ENCODE measurements around the gene DBH.

Gene DBH

DNA sequence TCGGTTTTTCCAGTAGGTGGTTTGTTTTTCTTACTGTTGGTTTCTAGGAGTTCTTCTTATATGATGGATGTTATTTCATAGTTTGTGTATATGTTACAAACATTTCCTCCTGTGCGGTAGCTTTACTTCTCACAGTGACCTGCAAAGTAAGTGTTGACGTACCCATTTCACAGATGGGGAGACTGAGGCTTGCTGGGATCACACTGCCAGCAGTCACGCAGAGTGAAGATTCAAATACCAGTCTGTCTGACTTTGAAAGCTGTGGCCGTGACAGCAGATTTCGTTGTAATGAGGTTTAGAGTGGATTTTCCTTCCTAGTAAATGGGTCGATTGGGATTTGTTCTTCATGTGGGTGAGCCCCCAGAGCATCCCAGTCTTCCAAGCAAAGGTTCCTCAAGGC lies 13.0 kb downstream of the DBH start:
- no peak overlapping the region for H2AFZ ChIP-seq (ENCODE audit: low read depth, low read length)
- no peak overlapping the region for H3K4me3 ChIP-seq (ENCODE audit: low read depth in 1 of 2, low read length in 2 of 2)
- H4K20me1 ChIP-seq (ENCODE audit: insufficient read depth, low read length), result no peaks in the 10 kb centered on the region
- no peaks in the 10 kb centered on the region for H3K4me1 ChIP-seq (ENCODE audit: insufficient read depth, low read length)
- no peaks in the 10 kb centered on the region for H3K36me3 ChIP-seq (ENCODE audit: insufficient read depth, low read length)
- ATAC-seq (ENCODE audit: insufficient read depth, low read depth) (no peak), DNase-seq (no peak)
- no peak overlapping the region for H3K4me2 ChIP-seq (ENCODE audit: insufficient read depth, low read length)
- no peaks in the 10 kb centered on the region for H3K79me2 ChIP-seq (ENCODE audit: insufficient read depth, low read length)
- H3K9me3 ChIP-seq (ENCODE audit: insufficient read depth, low read length, severe bottlenecking), result no peaks in the 10 kb centered on the region
- H3K27ac ChIP-seq (ENCODE audit: low read length), result no peak overlapping the region
- TF ChIP-seq EZH2 (IDR thresholded peaks at IDR 0.05; ENCODE audit: borderline replicate concordance, low read depth, low read length, severe bottlenecking), result no peak
- H3K9ac ChIP-seq (ENCODE audit: low read depth, low read length), result no peak overlapping the region
- no peaks in the 10 kb centered on the region for H3K27me3 ChIP-seq (ENCODE audit: insufficient read depth, low read length, poor library complexity)

GRCh38 chr9:133650026-133650425 lies 13.9 kb downstream of the DBH start:
- no peak for DNase-seq
- H3K36me3 ChIP-seq (ENCODE audit: insufficient read depth, low read length), result no peaks in the 10 kb centered on the region

GRCh38 chr9:133653638-133654037 lies 17.5 kb downstream of the DBH start:
- ATAC-seq (ENCODE audit: insufficient read depth, low read depth), result no peak
- H3K9ac ChIP-seq (ENCODE audit: low read depth, low read length), result no peak overlapping the region
- no peaks in the 10 kb centered on the region for H3K4me1 ChIP-seq (ENCODE audit: insufficient read depth, low read length)
- no peak overlapping the region for H3K4me2 ChIP-seq (ENCODE audit: insufficient read depth, low read length)
- H4K20me1 ChIP-seq (ENCODE audit: insufficient read depth, low read length), result no peaks in the 10 kb centered on the region
- no peak overlapping the region for H3K27ac ChIP-seq (ENCODE audit: low read length)
- TF ChIP-seq EZH2 (IDR thresholded peaks at IDR 0.05; ENCODE audit: borderline replicate concordance, low read depth, low read length, severe bottlenecking), result no peak
- no peak overlapping the region for H2AFZ ChIP-seq (ENCODE audit: low read depth, low read length)
- no peaks in the 10 kb centered on the region for H3K79me2 ChIP-seq (ENCODE audit: insufficient read depth, low read length)
- H3K4me3 ChIP-seq (ENCODE audit: low read depth in 1 of 2, low read length in 2 of 2), result no peak overlapping the region
- H3K36me3 ChIP-seq (ENCODE audit: insufficient read depth, low read length), result no peaks in the 10 kb centered on the region
- DNase-seq, result no peak
- no peaks in the 10 kb centered on the region for H3K27me3 ChIP-seq (ENCODE audit: insufficient read depth, low read length, poor library complexity)
- no peaks in the 10 kb centered on the region for H3K9me3 ChIP-seq (ENCODE audit: insufficient read depth, low read length, severe bottlenecking)

More at GRCh38 chr9:133650026-133650425, 13.9 kb downstream of the DBH start:
- Histone ChIP-seq H4K20me1 (ENCODE audit: insufficient read depth, low read length) (no peaks in the 10 kb centered on the region), H3K9me3 (ENCODE audit: insufficient read depth, low read length, severe bottlenecking) (no peaks in the 10 kb centered on the region), H3K79me2 (ENCODE audit: insufficient read depth, low read length) (no peaks in the 10 kb centered on the region), H3K4me3 (ENCODE audit: low read depth in 1 of 2, low read length in 2 of 2) (no peak overlapping the region), H3K4me1 (ENCODE audit: insufficient read depth, low read length) (no peaks in the 10 kb centered on the region), H3K27me3 (ENCODE audit: insufficient read depth, low read length, poor library complexity) (no peaks in the 10 kb centered on the region), H3K27ac (ENCODE audit: low read length) (no peak overlapping the region), H3K9ac (ENCODE audit: low read depth, low read length) (no peak overlapping the region), H2AFZ (ENCODE audit: low read depth, low read length) (no peak overlapping the region), H3K4me2 (ENCODE audit: insufficient read depth, low read length) (no peak overlapping the region)
- no peak for TF ChIP-seq EZH2 (IDR thresholded peaks at IDR 0.05; ENCODE audit: borderline replicate concordance, low read depth, low read length, severe bottlenecking)
- no peak for TF ChIP-seq CTCF (IDR thresholded peaks at IDR 0.05; ENCODE audit: borderline replicate concordance, extremely low read depth, low read length, poor library complexity, severe bottlenecking)
- no peak for ATAC-seq (ENCODE audit: insufficient read depth, low read depth)

GRCh38 chr9:133654736-133655657 lies 18.8 kb downstream of the DBH start:
- Histone ChIP-seq H3K27ac (ENCODE audit: low read length) (no peak overlapping the region), H4K20me1 (ENCODE audit: insufficient read depth, low read length) (no peaks in the 10 kb centered on the region), H3K79me2 (ENCODE audit: insufficient read depth, low read length) (no peaks in the 10 kb centered on the region), H2AFZ (ENCODE audit: low read depth, low read length) (no peak overlapping the region), H3K4me3 (ENCODE audit: low read depth in 1 of 2, low read length in 2 of 2) (no peak overlapping the region), H3K9me3 (ENCODE audit: insufficient read depth, low read length, severe bottlenecking) (no peaks in the 10 kb centered on the region), H3K36me3 (ENCODE audit: insufficient read depth, low read length) (no peaks in the 10 kb centered on the region), H3K4me2 (ENCODE audit: insufficient read depth, low read length) (no peak overlapping the region), H3K27me3 (ENCODE audit: insufficient read depth, low read length, poor library complexity) (no peaks in the 10 kb centered on the region), H3K4me1 (ENCODE audit: insufficient read depth, low read length) (no peaks in the 10 kb centered on the region), H3K9ac (ENCODE audit: low read depth, low read length) (no peak overlapping the region)
- TF ChIP-seq CTCF (IDR thresholded peaks at IDR 0.05; ENCODE audit: borderline replicate concordance, extremely low read depth, low read length, poor library complexity, severe bottlenecking) (no peak), EZH2 (IDR thresholded peaks at IDR 0.05; ENCODE audit: borderline replicate concordance, low read depth, low read length, severe bottlenecking) (no peak)
- no peak for ATAC-seq (ENCODE audit: insufficient read depth, low read depth)
- no peak for DNase-seq

Measured in DND-41 (cell line).